SIG-M5 treated with dmso at 0.1 percent for 504 hours (cell line): ENCODE data around the gene VIL1.

ENCODE experiments used
- DNase-seq: peaks from one replicate; lab custom pipeline; 2025; ENCODE audit not compliant: unreplicated experiment; lab: John Stamatoyannopoulos, UW

VIL1 gene

GRCh38 chr2:218435003-218435982, 16.4 kb downstream of the VIL1 start:
- DNase-seq: no peak

- DNase-seq: no peak
Observed at GRCh38 chr2:218436992-218437391, 18.1 kb downstream of the VIL1 start.

GRCh38 chr2:218437969-218438368, 19.0 kb downstream of the VIL1 start:
- DNase-seq: no peak

- DNase-seq: peak; percentile 66
Observed at GRCh38 chr2:218438596-218438995, 19.7 kb downstream of the VIL1 start.

GRCh38 chr2:218444692-218445357, 25.9 kb downstream of the VIL1 start:
- peak; percentile 48 for DNase-seq

- peak; percentile 6 for DNase-seq
Observed at GRCh38 chr2:218445602-218446001, 26.7 kb downstream of the VIL1 start.

GRCh38 chr2:218446547-218446946, 27.6 kb downstream of the VIL1 start:
- DNase-seq: no peak

GRCh38 chr2:218447072-218447471, 28.1 kb downstream of the VIL1 start:
- DNase-seq: no peak

- no peak for DNase-seq
Observed at GRCh38 chr2:218448934-218449333, 30.0 kb downstream of the VIL1 start.

GRCh38 chr2:218452079-218452478, 33.2 kb downstream of the VIL1 start:
- no peak for DNase-seq

- DNase-seq: no peak
Observed at GRCh38 chr2:218456849-218457248, 37.9 kb downstream of the VIL1 start.

- DNase-seq: no peak
Observed at GRCh38 chr2:218458598-218458997, 39.7 kb downstream of the VIL1 start.

- no peak for DNase-seq
Observed at GRCh38 chr2:218465987-218466633, 47.2 kb downstream of the VIL1 start.

GRCh38 chr2:218470448-218470847, 51.5 kb downstream of the VIL1 start:
- DNase-seq: no peak

- DNase-seq: peak; percentile 10
Observed at GRCh38 chr2:218471036-218471435, 52.1 kb downstream of the VIL1 start.

- DNase-seq: peak; percentile 21
Observed at GRCh38 chr2:218471982-218472381, 53.1 kb downstream of the VIL1 start.

GRCh38 chr2:218472988-218473387, 54.1 kb downstream of the VIL1 start:
- DNase-seq: no peak

GRCh38 chr2:218474527-218474926, 55.6 kb downstream of the VIL1 start:
- no peak for DNase-seq

GRCh38 chr2:218476676-218477075, 57.8 kb downstream of the VIL1 start:
- DNase-seq: no peak

GRCh38 chr2:218477247-218477646, 58.3 kb downstream of the VIL1 start:
- no peak for DNase-seq

GRCh38 chr2:218478544-218478943, 59.6 kb downstream of the VIL1 start:
- no peak for DNase-seq

GRCh38 chr2:218479595-218479994, 60.7 kb downstream of the VIL1 start:
- DNase-seq: no peak
